Adrenal gland (tissue), 12 donors: ENCODE measurements around the gene SKOR2. TPM values are rescaled to one million over a fixed set of nuclear protein-coding genes. Genes with fewer than 3 reads are reported as not detected.

Experiments
- DNase-seq, 7 donors: peaks; one replicate each; pipeline ENCODE4 v3.0.0-alpha.2; 2019 to 2020
- H3K27ac ChIP-seq, 5 donors: fragments of 200-600 bp; sonication (generic) in 4 of 5; 1 replicate in 3 of 5; 2 replicates in 2 of 5; pipeline versions ENCODE4 v1.5.1 to v1.8.0; 2016 to 2020; ENCODE audit warnings: mild to moderate bottlenecking in 1 of 5
- H3K27me3 ChIP-seq: fragments of 200-600 bp; 2 replicates; pipeline ENCODE4 v1.8.0; 2021
- H3K36me3 ChIP-seq, 2 donors: fragments of 200-600 bp; replicated peaks in 1 of 2; 1 replicate in 1 of 2; 2 replicates in 1 of 2; pipeline versions ENCODE4 v1.5.1 to v1.8.0; 2018 to 2022
- H3K4me1 ChIP-seq, 2 donors: fragments of 200-600 bp; replicated peaks in 1 of 2; 1 replicate in 1 of 2; 2 replicates in 1 of 2; pipeline versions ENCODE4 v1.5.1 to v1.8.0; 2018 to 2021
- H3K4me3 ChIP-seq, 4 donors: fragments of 200-600 bp; sonication (generic) in 3 of 4; one replicate each; pipeline ENCODE4 v1.5.1; 2016 to 2018
- H3K9me3 ChIP-seq, 3 donors: fragments of 200-600 bp; sonication (generic) in 1 of 3; replicated peaks in 1 of 3; 1 replicate in 2 of 3; 2 replicates in 1 of 3; pipeline versions ENCODE4 v1.5.1 to v1.8.0; 2016 to 2021
- POLR2A ChIP-seq, 2 donors: fragments of 450-650 bp; IDR thresholded peaks; one replicate each; pipeline ENCODE4 v1.6.1; 2017; ENCODE audit warnings: antibody characterized with exemption in 2 of 2, mild to moderate bottlenecking in 2 of 2, moderate library complexity in 1 of 2
- whole genome bisulfite sequencing, 4 donors: extraction: QIAGEN DNeasy Blood & Tissue Kit in 2 of 4; methylation state at CpG; one replicate each; pipeline versions ENCODE4 v1.1.5 to v1.1.7; 2013 to 2017; 5-methylcytosine and 5-hydroxymethylcytosine counted together
- intact Hi-C, 2 donors: fragments of 100-400 bp; cut with DNase I; formaldehyde crosslinking; loops; one replicate each; pipeline versions ENCODE4 v1.14.1 to v1.15.0; 2022 to 2023
- polyA plus RNA-seq, 3 donors: library from polyadenylated mRNA; stranded (reverse); fragments of 200-250 nt in 2 of 3; fragments of 350-450 nt in 1 of 3; fragmentation: Illumina TruSeq in 1 of 3; extraction: RNeasy Lipid Tissue Mini Kit (QIAGEN cat#74804) in 1 of 3; gene quantifications; one replicate each; pipeline ENCODE4 v1.2.3, GENCODE V29; 2013 to 2014
- total RNA-seq, 9 donors: library from RNA; depleted of rRNA in 4 of 9; stranded (reverse); fragments of >200 nt in 4 of 9; fragments of 120-200 nt in 1 of 9; fragmentation: NEBNext Ultra II Directional in 1 of 9; extraction: Animal tissue kit (Norgen Biotek cat#: 25700) in 1 of 9; gene quantifications; one replicate each; pipeline versions ENCODE4 v1.1.0 to v1.2.4, GENCODE V29; 2013 to 2023
- TF ChIP-seq, protein P1 (sequence below), 6 experiments: fragments of 450-650 bp in 4 of 6; fragments of 200-600 bp in 2 of 6; sonication (generic) in 1 of 6; IDR thresholded peaks; 1 replicate in 5 of 6; 2 replicates in 1 of 6; pipeline versions ENCODE4 v1.5.1 to v1.8.0; 2016 to 2021; ENCODE audit warnings: antibody characterized with exemption in 6 of 6, mild to moderate bottlenecking in 2 of 6, moderate library complexity in 1 of 6
- donor health status: healthy with polysubstance abuse.
- donor health status: Bipolar disorder and iron deficiency.
- donor health status: DM: yes; HTN: yes; CAD: no.
- donor health status: DM: no; HTN: no; CAD: no.
- donor health status: DM: no; HTN: no; CAD: no.
- donor health status: DM: yes; HTN: yes; CAD: no.

The SKOR2 gene
- total and polyA plus RNA-seq, 12 donors, result not detected

DNA sequence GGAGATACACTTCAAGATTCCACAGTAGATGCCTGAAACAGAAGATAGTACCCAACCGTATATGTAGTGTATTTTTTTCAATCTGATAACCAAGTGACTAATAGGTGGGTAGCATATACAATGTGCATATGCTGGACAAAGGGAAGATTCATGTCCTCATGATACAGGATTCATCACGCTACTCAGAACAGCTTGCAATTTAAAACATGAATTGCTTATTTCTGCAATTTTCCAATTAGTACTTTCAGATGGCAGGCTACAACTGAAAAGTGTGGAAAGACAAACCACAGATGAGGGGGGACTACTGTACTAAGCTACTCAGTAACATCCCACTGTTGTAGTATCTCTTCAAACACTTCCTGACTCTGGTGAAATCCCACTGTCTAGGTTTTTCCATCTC is 79.0 kb downstream of the SKOR2 start:
- Histone ChIP-seq H3K9me3 (no peaks in the 10 kb centered on the region), H3K27ac (no peak overlapping the region), H3K27me3 (no peaks in the 10 kb centered on the region), H3K4me1 (peaks cover 0 to 16% of the 10 kb centered on the region in 2 donors), H3K36me3 (no peaks in the 10 kb centered on the region), H3K4me3 (no peak overlapping the region)
- 80 to 92% (median 85%) methylated on average over 2 of the region's 2 CpGs for WGBS, 4 donors
- DNase-seq, result no peak
- TF ChIP-seq POLR2A (IDR thresholded peaks at IDR 0.05), result no peak
- TF ChIP-seq, protein P1, sequence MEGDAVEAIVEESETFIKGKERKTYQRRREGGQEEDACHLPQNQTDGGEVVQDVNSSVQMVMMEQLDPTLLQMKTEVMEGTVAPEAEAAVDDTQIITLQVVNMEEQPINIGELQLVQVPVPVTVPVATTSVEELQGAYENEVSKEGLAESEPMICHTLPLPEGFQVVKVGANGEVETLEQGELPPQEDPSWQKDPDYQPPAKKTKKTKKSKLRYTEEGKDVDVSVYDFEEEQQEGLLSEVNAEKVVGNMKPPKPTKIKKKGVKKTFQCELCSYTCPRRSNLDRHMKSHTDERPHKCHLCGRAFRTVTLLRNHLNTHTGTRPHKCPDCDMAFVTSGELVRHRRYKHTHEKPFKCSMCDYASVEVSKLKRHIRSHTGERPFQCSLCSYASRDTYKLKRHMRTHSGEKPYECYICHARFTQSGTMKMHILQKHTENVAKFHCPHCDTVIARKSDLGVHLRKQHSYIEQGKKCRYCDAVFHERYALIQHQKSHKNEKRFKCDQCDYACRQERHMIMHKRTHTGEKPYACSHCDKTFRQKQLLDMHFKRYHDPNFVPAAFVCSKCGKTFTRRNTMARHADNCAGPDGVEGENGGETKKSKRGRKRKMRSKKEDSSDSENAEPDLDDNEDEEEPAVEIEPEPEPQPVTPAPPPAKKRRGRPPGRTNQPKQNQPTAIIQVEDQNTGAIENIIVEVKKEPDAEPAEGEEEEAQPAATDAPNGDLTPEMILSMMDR (IDR thresholded peaks at IDR 0.05), result no peak
- intact Hi-C loops, result no loop called here

DNA sequence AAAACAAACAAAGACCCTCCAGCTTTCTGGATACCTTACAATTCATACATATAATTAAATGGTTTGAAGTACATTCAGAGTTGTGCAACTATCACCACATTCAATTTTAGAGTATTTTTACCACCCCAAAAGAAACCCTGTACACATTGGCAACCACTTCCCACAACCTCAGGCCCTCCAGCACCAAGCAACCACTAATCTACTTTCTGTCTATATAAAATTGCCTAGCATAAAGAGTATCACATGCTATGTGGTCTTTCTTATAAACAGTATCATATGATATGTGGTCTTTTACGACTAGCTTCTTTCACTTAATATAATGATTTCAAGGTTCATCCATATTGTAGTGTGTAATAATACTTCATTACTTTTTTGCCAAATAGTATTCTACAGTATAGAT is 82.5 kb downstream of the SKOR2 start:
- intact Hi-C loops, result no loop called here
- 83 to 96% (median 90%) methylated on average over 1 of the region's 1 CpG for WGBS, 4 donors

DNA sequence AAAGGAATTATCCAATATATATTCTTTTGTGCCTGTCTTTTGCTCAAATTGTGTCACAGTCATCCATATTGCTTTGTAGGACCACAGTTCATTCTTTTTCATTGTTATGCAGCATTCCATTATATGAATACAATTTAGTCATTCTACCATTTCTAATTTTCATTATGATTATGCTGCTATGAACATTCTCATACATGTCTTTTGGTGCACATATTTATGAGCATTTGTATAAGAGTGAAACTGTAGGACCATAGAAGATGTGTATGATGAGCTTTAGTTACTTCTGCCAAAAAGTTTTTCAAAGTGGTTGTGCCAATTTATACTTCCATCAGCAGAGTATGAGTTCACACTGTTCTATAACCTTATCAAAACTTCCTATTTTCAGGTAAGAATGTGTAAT is 83.0 kb downstream of the SKOR2 start:
- intact Hi-C loops, result no loop called here
- H3K9me3 ChIP-seq, result no peaks in the 10 kb centered on the region
- no peak for DNase-seq
- no peaks in the 10 kb centered on the region for H3K27me3 ChIP-seq
- no peak overlapping the region for H3K4me3 ChIP-seq
- H3K4me1 ChIP-seq, result peaks cover 0 to 2% of the 10 kb centered on the region in 2 donors
- no peak for TF ChIP-seq POLR2A (IDR thresholded peaks at IDR 0.05)
- TF ChIP-seq, protein P1 (IDR thresholded peaks at IDR 0.05), result no peak
- H3K36me3 ChIP-seq, result no peaks in the 10 kb centered on the region
- H3K27ac ChIP-seq, result no peak overlapping the region

More for the DNA sequence above, 82.5 kb downstream of the SKOR2 start:
- H3K36me3 ChIP-seq, result no peaks in the 10 kb centered on the region
- no peak overlapping the region for H3K4me3 ChIP-seq
- TF ChIP-seq, protein P1 (IDR thresholded peaks at IDR 0.05), result no peak
- no peak for TF ChIP-seq POLR2A (IDR thresholded peaks at IDR 0.05)
- H3K27ac ChIP-seq, result no peak overlapping the region
- no peaks in the 10 kb centered on the region for H3K27me3 ChIP-seq
- H3K9me3 ChIP-seq, result no peaks in the 10 kb centered on the region
- DNase-seq, result no peak
- peaks cover 0 to 3% of the 10 kb centered on the region in 2 donors for H3K4me1 ChIP-seq

DNA sequence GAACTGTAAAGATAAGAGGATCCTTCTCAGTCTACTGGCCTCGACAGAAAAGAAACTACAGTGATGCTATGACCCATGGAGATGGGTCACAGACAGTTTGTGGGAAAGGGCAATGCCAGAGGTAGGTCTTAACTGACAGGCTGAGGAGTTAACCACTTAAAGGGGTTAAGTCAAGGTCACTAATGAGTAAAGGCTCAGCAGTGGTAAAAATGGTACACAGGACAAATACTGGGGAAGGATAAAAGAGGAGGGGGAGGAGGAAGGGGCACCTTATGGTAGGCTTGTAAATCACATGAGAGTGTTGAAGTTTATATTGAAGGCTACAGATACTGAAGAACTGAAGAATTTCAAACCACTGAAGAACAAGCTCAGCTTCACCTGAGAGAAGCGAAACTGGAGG is 85.2 kb downstream of the SKOR2 start:
- H3K36me3 ChIP-seq, result no peaks in the 10 kb centered on the region
- no peak overlapping the region for H3K4me3 ChIP-seq
- DNase-seq, result no peak
- no peak overlapping the region for H3K27ac ChIP-seq
- H3K4me1 ChIP-seq, result peaks cover 0 to 9% of the 10 kb centered on the region in 2 donors
- TF ChIP-seq, protein P1 (IDR thresholded peaks at IDR 0.05), result no peak
- TF ChIP-seq POLR2A (IDR thresholded peaks at IDR 0.05), result no peak
- intact Hi-C loops, result no loop called here
- H3K27me3 ChIP-seq, result no peaks in the 10 kb centered on the region
- no peaks in the 10 kb centered on the region for H3K9me3 ChIP-seq
- 69 to 77% (median 71%) methylated on average over 2 of the region's 2 CpGs for WGBS, 4 donors
